ENCODE measurements around the gene ADRB1. TPM values are rescaled to one million over a fixed set of nuclear protein-coding genes. Genes with fewer than 3 reads are reported as not detected.

The ADRB1 gene
- total and polyA plus RNA-seq, 2 of the 4 experiments (the other 2 are of a cell fraction), result not detected

DNA sequence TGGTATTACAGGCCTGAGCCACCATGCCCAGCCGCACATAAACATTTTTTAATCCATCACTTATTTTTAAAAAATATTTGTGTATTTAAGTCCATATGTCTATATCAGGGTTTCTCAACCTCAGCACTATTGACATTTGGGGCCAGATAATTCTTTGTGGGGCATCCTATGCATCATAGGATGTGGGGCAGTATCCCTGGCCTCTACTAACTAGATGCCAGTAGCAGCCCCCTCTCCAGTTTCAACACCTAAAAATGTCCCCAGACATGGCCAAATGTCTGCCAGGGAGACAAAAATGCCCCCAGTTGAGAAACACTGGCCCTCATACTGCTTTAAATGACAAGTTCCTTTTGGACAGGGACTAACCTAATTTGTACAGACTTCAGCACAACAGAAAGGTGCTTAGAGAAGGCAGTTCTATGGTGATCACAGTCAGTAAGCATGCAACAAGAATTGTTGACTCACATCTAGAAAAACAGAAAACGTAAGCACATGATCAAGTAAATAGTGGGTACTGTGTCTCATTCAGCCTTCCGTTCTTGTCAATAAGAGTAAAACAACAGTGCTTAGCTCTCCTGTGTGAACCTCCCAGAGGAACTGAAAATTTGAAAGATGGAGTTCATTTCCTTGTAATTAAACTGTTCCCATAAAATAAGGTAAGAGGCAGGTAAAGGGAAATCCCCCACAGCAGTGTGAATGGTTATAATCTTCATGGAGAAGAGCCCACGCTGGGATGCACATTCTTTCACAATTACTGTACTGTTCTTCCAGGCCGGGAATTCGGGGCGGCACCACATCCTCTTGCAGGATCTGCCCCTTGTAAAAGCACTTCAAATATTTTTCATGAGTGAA is 17.3 kb upstream of the ADRB1 start:
- H2AK9ac ChIP-seq (replicated peaks; ENCODE audit: low read depth, low read length, poor library complexity), result no peak overlapping the region
- no peak overlapping the region for H3K9ac ChIP-seq (ENCODE audit: low read depth, low read length)
- CTCF ChIA-PET, result no interaction called here
- peak overlapping the region; percentile 1; the same call in 1 of the 2 replicates for H2BK20ac ChIP-seq (ENCODE audit: low read depth, low read length)
- H2BK15ac ChIP-seq (ENCODE audit: low read depth, low read length), result no peak overlapping the region
- peak; percentile 53 for DNase-seq
- no peak overlapping the region for H3K18ac ChIP-seq (ENCODE audit: low read depth, low read length)
- in situ Hi-C loops (cut with MboI; ENCODE audit: low sequenced_read_pairs) (no loop called here), dilution Hi-C loops (cut with HindIII; ENCODE audit: low sequenced_read_pairs, unreplicated experiment) (no loop called here), intact Hi-C loops (cut with micrococcal nuclease) (no loop called here)
- no peak overlapping the region for H3K27ac ChIP-seq (ENCODE audit: insufficient read depth, low read length)
- H3K36me3 ChIP-seq (ENCODE audit: control insufficient read depth, insufficient read depth, low read length), result no peaks in the 10 kb centered on the region
- H3K4me1 ChIP-seq (ENCODE audit: control insufficient read depth, insufficient read depth, low read length), result no peaks in the 10 kb centered on the region
- H3K23ac ChIP-seq (ENCODE audit: low read depth, low read length), result no peak overlapping the region
- TF ChIP-seq CEBPB (IDR thresholded peaks at IDR 0.05; ENCODE audit: low read depth, low read length) (no peak), NFE2L2 (IDR thresholded peaks at IDR 0.05; ENCODE audit: low read depth, low read length) (no peak), MAZ (IDR thresholded peaks at IDR 0.05; ENCODE audit: borderline replicate concordance, low read depth, low read length) (no peak), RFX5 (IDR thresholded peaks at IDR 0.05; ENCODE audit: low read depth, low read length) (no peak), RCOR1 (IDR thresholded peaks at IDR 0.05; ENCODE audit: insufficient replicate concordance, low read length) (no peak), RAD21 (IDR thresholded peaks at IDR 0.05; ENCODE audit: low read length) (no peak), MAFK (IDR thresholded peaks at IDR 0.05; ENCODE audit: low read depth, low read length) (no peak)
- TF ChIP-seq, protein P1, sequence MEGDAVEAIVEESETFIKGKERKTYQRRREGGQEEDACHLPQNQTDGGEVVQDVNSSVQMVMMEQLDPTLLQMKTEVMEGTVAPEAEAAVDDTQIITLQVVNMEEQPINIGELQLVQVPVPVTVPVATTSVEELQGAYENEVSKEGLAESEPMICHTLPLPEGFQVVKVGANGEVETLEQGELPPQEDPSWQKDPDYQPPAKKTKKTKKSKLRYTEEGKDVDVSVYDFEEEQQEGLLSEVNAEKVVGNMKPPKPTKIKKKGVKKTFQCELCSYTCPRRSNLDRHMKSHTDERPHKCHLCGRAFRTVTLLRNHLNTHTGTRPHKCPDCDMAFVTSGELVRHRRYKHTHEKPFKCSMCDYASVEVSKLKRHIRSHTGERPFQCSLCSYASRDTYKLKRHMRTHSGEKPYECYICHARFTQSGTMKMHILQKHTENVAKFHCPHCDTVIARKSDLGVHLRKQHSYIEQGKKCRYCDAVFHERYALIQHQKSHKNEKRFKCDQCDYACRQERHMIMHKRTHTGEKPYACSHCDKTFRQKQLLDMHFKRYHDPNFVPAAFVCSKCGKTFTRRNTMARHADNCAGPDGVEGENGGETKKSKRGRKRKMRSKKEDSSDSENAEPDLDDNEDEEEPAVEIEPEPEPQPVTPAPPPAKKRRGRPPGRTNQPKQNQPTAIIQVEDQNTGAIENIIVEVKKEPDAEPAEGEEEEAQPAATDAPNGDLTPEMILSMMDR (conservative IDR thresholded peaks at IDR 0.05; ENCODE audit: low read depth, low read length), result no peak
- TF ChIP-seq, protein P2, sequence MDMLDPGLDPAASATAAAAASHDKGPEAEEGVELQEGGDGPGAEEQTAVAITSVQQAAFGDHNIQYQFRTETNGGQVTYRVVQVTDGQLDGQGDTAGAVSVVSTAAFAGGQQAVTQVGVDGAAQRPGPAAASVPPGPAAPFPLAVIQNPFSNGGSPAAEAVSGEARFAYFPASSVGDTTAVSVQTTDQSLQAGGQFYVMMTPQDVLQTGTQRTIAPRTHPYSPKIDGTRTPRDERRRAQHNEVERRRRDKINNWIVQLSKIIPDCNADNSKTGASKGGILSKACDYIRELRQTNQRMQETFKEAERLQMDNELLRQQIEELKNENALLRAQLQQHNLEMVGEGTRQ (IDR thresholded peaks at IDR 0.05; ENCODE audit: low read depth, low read length), result no peak
- H4K8ac ChIP-seq (ENCODE audit: low read depth in 2 of 2, low read length in 2 of 2), result no peak overlapping the region
- H4K20me1 ChIP-seq (ENCODE audit: insufficient read depth, low read length), result no peaks in the 10 kb centered on the region
- H2AFZ ChIP-seq (replicated peaks; ENCODE audit: low read length, poor library complexity), result no peak overlapping the region
- 0 out of 2 replicates have a peak, but pooled peaks cover 2% of the 10 kb centered on the region for H3K9me1 ChIP-seq (ENCODE audit: insufficient read depth, low read length)
- H2AK5ac ChIP-seq (ENCODE audit: low read depth, low read length), result no peak overlapping the region
- POLR2A ChIA-PET (ENCODE audit: unreplicated experiment), result no interaction called here
- no peak overlapping the region for H4K5ac ChIP-seq (ENCODE audit: low read depth, low read length)
- H3K79me1 ChIP-seq (ENCODE audit: low read depth in 1 of 2, low read length in 2 of 2), result no peaks in the 10 kb centered on the region
- H3K27me3 ChIP-seq (ENCODE audit: control insufficient read depth, insufficient read depth, low read length), result peaks cover 9% of the 10 kb centered on the region
- H2BK120ac ChIP-seq (ENCODE audit: low read depth, low read length), result peak overlapping the region; percentile 16; the same call in 1 of the 2 replicates
- H3K56ac ChIP-seq (ENCODE audit: extremely low read depth, insufficient read depth, low read length), result no peak overlapping the region
- no peak overlapping the region for H3K14ac ChIP-seq (replicated peaks; ENCODE audit: low read depth, low read length)
- no TSS peak for BruUV-seq (replicated peaks)
- ATAC-seq (ENCODE audit: low read depth), result peak; percentile 72
- H3K9me3 ChIP-seq (ENCODE audit: control insufficient read depth, insufficient read depth, low read length), result no peaks in the 10 kb centered on the region
- no peak overlapping the region for H4K91ac ChIP-seq (ENCODE audit: insufficient read depth, low read depth, low read length)
- no peak overlapping the region for H3K4me3 ChIP-seq (ENCODE audit: insufficient read depth, low read depth, low read length)
- H3K4me2 ChIP-seq (ENCODE audit: low read depth, low read length), result no peak overlapping the region
- no peak overlapping the region for H2BK5ac ChIP-seq (ENCODE audit: low read depth, low read length, poor library complexity, severe bottlenecking)
- WGBS, 2 experiments (ENCODE audit: extremely low coverage in 2 of 2, insufficient read length in 1 of 2), result no CpG with 5 or more reads among the region's 7 CpGs
- no peak overlapping the region for H3K4ac ChIP-seq (ENCODE audit: low read depth, low read length)
